Progenitor cell of endocrine pancreas (in vitro differentiated cells): ENCODE measurements around the gene NUP188. TPM values are rescaled to one million over a fixed set of nuclear protein-coding genes. Genes with fewer than 3 reads are reported as not detected.

Experiments used
- DNase-seq: peaks from one replicate; pipeline ENCODE4 v3.0.0; 2021; ENCODE audit warnings: low spot score; ENCODE audit not compliant: unreplicated experiment
- H3K27ac Mint-ChIP-seq: 2 replicates; pipeline ENCODE4 v1.8.0; 2021; ENCODE audit warnings: mild to moderate bottlenecking, moderate library complexity, mixed read lengths
- H3K27me3 Mint-ChIP-seq: 2 replicates; pipeline ENCODE4 v1.8.0; 2021; ENCODE audit warnings: mixed read lengths
- H3K36me3 Mint-ChIP-seq: 2 replicates; pipeline ENCODE4 v1.8.0; 2022; ENCODE audit warnings: mixed read lengths; ENCODE audit not compliant: insufficient read depth
- H3K4me1 Mint-ChIP-seq: 2 replicates; pipeline ENCODE4 v1.8.0; 2021; ENCODE audit warnings: low read depth, mixed read lengths
- H3K4me3 Mint-ChIP-seq: 2 replicates; pipeline ENCODE4 v1.8.0; 2021; ENCODE audit warnings: low read depth, mild to moderate bottlenecking, moderate library complexity, mixed read lengths
- H3K9me3 Mint-ChIP-seq: 2 replicates; pipeline ENCODE4 v1.8.0; 2021; ENCODE audit warnings: low read depth, mixed read lengths
- total RNA-seq: library from RNA; stranded (reverse); gene quantifications from 2 replicates; pipeline ENCODE4 v1.2.1, GENCODE V29; 2021
- TF ChIP-seq, protein P1 (sequence below): fragments of 200-600 bp; sonication (generic); IDR thresholded peaks from one replicate; pipeline ENCODE4 v1.5.0; 2021; ENCODE audit warnings: antibody characterized with exemption, mild to moderate bottlenecking; ENCODE audit not compliant: unreplicated experiment

The NUP188 gene
- total RNA-seq, 1 donor from 2014 or later = 74.8 TPM

DNA sequence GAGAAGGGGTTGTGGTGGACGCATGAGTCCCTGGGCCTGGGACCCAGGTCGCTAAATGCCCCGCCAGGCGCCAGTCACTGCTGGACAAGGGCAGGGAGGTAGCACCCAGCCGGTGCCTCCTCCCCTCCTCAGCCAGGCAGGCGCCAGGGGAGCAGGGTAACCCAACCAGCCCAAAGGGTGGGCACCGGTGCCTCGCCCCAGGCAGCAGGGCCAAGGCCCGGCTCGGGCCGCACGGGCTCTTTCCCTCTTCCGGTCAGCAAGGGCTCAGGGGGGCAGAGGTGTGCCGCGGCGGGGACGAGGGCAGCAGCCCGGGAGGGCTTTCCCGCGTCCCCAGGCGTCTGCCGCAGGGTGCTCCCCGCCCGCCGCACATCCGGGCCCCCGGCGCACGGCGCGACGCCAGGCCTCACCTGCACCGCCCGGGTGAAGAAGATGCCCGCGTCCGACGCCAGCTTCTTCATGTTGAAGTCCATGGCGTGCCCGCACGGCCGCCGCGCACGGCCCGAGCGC, 80.2 kb downstream of the NUP188 start:
- H3K36me3 Mint-ChIP-seq = no peaks in the 10 kb centered on the region
- H3K27ac Mint-ChIP-seq = peak overlapping the region; percentile 92
- TF ChIP-seq, protein P1, sequence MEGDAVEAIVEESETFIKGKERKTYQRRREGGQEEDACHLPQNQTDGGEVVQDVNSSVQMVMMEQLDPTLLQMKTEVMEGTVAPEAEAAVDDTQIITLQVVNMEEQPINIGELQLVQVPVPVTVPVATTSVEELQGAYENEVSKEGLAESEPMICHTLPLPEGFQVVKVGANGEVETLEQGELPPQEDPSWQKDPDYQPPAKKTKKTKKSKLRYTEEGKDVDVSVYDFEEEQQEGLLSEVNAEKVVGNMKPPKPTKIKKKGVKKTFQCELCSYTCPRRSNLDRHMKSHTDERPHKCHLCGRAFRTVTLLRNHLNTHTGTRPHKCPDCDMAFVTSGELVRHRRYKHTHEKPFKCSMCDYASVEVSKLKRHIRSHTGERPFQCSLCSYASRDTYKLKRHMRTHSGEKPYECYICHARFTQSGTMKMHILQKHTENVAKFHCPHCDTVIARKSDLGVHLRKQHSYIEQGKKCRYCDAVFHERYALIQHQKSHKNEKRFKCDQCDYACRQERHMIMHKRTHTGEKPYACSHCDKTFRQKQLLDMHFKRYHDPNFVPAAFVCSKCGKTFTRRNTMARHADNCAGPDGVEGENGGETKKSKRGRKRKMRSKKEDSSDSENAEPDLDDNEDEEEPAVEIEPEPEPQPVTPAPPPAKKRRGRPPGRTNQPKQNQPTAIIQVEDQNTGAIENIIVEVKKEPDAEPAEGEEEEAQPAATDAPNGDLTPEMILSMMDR = no peak
- peaks cover 28% of the 10 kb centered on the region for H3K4me1 Mint-ChIP-seq
- DNase-seq = no peak
- H3K27me3 Mint-ChIP-seq = no peaks in the 10 kb centered on the region
- no peaks in the 10 kb centered on the region for H3K9me3 Mint-ChIP-seq
- peak overlapping the region; percentile 82 for H3K4me3 Mint-ChIP-seq

DNA sequence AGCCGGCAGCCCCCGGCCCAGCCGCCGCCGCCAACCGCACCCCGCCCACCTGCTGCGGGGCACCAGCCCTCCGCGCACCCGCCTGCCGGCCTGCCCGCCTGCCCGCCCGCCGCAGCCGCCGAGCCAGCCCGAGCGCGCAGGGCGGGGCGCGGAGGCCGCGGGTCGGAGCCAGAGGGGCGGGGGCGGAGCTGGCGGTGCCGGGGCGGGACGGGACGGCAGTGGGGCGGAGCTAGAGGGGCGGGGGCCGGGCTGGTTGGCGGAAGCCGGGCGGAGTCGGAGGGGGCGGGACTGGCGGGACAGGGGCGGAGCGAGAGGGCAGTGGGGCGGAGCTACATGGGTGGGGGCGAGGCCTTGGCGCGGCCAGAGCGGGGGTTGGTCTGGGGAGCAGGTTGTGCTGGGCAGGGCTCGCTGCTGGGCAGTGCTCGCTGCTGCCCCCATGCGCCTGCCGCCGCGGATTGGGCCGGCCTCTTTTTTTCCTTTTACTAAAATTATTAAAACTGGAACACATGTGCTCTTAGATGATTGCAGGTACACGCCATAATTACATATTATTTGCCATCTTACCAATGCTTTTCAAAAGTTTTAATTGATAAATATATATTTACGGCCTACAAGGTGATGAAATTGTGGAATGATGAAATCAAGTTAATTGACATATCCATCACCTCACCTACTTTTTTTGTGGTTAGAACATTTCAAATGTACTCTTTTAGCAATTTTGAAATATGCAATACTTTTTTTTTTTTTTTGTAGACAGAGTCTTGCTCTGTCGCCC, 80.9 kb downstream of the NUP188 start, which contains the start of gene SH3GLB2:
TSS of gene SH3GLB2 (minus strand) at position 140 of the 775 bp plus-strand sequence. CDS start 177 bp downstream, outside the sequence.
- Mint-ChIP-seq H3K9me3 (no peaks in the 10 kb centered on the region), H3K27ac (peak within 1 kb of the TSS; percentile 92), H3K4me1 (peaks cover 24% of the 10 kb centered on the region), H3K27me3 (no peaks in the 10 kb centered on the region), H3K36me3 (no peaks in the 10 kb centered on the region), H3K4me3 (peak within 1 kb of the TSS; percentile 82)
- TF ChIP-seq, protein P1 = peak; percentile 89
- DNase-seq = peak; percentile 96

DNA sequence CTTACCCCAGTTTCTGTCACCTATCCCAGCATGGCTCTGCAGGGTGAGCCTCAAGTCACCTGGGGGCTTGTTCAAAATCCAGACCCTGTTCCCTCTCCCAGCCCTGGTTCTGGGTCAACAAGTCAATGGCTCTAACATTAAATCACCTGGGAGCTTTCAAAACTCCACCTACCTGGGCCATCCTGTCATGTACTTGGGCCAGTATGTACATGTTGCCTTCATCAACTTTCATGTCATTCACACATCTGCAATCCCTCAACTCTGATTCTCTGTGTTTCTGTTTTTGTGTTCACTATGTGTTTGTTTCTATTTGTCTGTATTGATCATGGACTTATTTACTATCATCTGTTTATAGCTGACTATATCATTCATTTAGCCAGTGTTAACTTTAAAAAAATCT, 82.7 kb downstream of the NUP188 start:
- peak overlapping the region; percentile 57 for H3K27ac Mint-ChIP-seq
- H3K4me1 Mint-ChIP-seq = peaks cover 20% of the 10 kb centered on the region
- no peak overlapping the region for H3K4me3 Mint-ChIP-seq
- H3K36me3 Mint-ChIP-seq = no peaks in the 10 kb centered on the region
- TF ChIP-seq, protein P1 = no peak
- DNase-seq = no peak
- no peaks in the 10 kb centered on the region for H3K9me3 Mint-ChIP-seq
- no peaks in the 10 kb centered on the region for H3K27me3 Mint-ChIP-seq

DNA sequence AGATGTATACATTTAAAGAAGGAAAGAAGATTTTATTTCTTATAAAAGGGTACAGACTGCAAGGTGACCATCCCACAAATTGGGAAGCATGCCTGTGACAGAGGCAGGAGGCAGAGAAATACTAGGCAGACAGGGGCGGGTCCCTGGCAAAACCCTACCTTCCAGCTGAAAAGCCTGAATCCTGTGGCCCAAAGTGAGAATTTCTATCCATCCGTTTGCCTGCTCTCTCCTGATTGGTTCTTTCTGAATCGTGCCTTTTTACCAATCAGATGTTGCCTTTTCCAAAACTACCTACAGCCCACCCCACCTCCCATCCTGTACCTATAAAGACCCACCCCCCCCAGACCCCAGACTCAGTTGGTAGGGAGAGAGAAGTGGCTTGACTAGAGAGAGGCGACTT, 84.0 kb downstream of the NUP188 start:
- no peaks in the 10 kb centered on the region for H3K27me3 Mint-ChIP-seq
- no peaks in the 10 kb centered on the region for H3K9me3 Mint-ChIP-seq
- no peak for DNase-seq
- TF ChIP-seq, protein P1 = no peak
- H3K4me3 Mint-ChIP-seq = no peak overlapping the region
- H3K36me3 Mint-ChIP-seq = no peaks in the 10 kb centered on the region
- H3K4me1 Mint-ChIP-seq = peaks cover 12% of the 10 kb centered on the region
- H3K27ac Mint-ChIP-seq = no peak overlapping the region

DNA sequence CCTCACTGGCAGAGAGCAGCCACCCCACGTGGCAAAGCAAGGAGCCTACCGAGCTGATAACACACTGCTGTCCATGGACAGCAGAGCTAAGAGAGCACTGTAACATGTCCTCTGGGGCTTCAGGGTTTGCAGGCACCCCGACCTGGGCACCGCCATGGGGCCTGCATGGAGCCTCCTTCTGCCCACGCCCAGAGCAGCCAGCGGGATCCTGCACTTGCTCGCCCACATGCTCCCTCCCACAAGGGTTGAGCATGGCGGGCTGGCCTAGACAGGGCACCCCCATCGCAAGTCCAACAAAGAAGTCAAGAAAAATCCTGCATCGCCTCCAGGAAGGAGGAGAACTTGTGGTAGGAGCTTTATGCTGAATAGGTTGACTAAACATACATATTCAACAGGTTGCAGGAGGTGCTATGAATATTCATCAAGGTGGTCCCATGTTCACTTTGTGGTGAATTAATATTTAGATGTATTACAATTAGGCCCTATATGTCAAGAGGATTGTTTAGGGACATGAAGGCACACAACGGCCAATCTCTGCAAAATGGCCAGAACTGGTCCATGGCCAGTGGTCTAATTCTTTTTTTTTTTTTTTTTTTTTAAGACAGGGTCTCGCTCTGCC, 85.2 kb downstream of the NUP188 start:
- H3K27me3 Mint-ChIP-seq = no peaks in the 10 kb centered on the region

More for the DNA sequence above, 85.2 kb downstream of the NUP188 start:
- Mint-ChIP-seq H3K36me3 (no peaks in the 10 kb centered on the region), H3K4me1 (peaks cover 15% of the 10 kb centered on the region), H3K9me3 (no peaks in the 10 kb centered on the region), H3K27ac (no peak overlapping the region), H3K4me3 (no peak overlapping the region)
- no peak for DNase-seq
- TF ChIP-seq, protein P1 = no peak
